ENCODE data around the gene ULK2.

DNA sequence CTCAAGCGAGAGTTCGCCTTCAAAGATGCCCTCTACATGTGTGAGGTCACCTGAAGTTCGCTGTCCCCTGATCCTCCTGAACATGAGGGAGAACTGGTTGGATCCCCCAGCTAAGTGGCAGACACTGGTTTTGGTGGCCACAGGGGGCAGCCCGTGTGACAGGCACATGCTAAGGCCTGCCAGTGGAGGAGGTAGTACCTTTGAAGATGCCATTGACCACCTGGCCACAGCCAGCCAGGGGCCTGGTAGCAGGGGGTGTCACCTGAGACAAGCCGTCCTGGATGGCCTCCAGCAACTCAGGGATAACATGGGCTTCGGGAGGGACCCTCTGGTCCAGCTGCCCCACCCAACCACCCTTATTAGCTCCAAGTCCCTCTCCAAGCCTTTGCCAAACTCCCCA is 112.3 kb downstream of the ULK2 start:
- TF ChIP-seq, protein P1, sequence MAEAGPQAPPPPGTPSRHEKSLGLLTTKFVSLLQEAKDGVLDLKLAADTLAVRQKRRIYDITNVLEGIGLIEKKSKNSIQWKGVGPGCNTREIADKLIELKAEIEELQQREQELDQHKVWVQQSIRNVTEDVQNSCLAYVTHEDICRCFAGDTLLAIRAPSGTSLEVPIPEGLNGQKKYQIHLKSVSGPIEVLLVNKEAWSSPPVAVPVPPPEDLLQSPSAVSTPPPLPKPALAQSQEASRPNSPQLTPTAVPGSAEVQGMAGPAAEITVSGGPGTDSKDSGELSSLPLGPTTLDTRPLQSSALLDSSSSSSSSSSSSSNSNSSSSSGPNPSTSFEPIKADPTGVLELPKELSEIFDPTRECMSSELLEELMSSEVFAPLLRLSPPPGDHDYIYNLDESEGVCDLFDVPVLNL (CRISPR knock-in tag; IDR thresholded peaks at IDR 0.05; ENCODE audit: borderline replicate concordance, low read depth): no peak
- TF ChIP-seq, protein P2, sequence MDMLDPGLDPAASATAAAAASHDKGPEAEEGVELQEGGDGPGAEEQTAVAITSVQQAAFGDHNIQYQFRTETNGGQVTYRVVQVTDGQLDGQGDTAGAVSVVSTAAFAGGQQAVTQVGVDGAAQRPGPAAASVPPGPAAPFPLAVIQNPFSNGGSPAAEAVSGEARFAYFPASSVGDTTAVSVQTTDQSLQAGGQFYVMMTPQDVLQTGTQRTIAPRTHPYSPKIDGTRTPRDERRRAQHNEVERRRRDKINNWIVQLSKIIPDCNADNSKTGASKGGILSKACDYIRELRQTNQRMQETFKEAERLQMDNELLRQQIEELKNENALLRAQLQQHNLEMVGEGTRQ (CRISPR knock-in tag; IDR thresholded peaks at IDR 0.05): no peak
- TF ChIP-seq, protein P3, sequence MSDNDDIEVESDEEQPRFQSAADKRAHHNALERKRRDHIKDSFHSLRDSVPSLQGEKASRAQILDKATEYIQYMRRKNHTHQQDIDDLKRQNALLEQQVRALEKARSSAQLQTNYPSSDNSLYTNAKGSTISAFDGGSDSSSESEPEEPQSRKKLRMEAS (CRISPR knock-in tag; IDR thresholded peaks at IDR 0.05): no peak
- TF ChIP-seq ATF6 (CRISPR knock-in tag; IDR thresholded peaks at IDR 0.05): no peak
- no peak for TF ChIP-seq CTCF (IDR thresholded peaks at IDR 0.05)
- TF ChIP-seq TEAD4 (CRISPR knock-in tag; IDR thresholded peaks at IDR 0.05): no peak
- TF ChIP-seq, protein P4, sequence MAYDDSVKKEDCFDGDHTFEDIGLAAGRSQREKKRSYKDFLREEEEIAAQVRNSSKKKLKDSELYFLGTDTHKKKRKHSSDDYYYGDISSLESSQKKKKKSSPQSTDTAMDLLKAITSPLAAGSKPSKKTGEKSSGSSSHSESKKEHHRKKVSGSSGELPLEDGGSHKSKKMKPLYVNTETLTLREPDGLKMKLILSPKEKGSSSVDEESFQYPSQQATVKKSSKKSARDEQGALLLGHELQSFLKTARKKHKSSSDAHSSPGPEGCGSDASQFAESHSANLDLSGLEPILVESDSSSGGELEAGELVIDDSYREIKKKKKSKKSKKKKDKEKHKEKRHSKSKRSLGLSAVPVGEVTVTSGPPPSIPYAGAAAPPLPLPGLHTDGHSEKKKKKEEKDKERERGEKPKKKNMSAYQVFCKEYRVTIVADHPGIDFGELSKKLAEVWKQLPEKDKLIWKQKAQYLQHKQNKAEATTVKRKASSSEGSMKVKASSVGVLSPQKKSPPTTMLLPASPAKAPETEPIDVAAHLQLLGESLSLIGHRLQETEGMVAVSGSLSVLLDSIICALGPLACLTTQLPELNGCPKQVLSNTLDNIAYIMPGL (CRISPR knock-in tag; IDR thresholded peaks at IDR 0.05): no peak
- no peak for TF ChIP-seq ZNF138 (CRISPR knock-in tag; conservative IDR thresholded peaks at IDR 0.05)
- TF ChIP-seq CREM (CRISPR knock-in tag; IDR thresholded peaks at IDR 0.05): no peak
- TF ChIP-seq, protein P5, sequence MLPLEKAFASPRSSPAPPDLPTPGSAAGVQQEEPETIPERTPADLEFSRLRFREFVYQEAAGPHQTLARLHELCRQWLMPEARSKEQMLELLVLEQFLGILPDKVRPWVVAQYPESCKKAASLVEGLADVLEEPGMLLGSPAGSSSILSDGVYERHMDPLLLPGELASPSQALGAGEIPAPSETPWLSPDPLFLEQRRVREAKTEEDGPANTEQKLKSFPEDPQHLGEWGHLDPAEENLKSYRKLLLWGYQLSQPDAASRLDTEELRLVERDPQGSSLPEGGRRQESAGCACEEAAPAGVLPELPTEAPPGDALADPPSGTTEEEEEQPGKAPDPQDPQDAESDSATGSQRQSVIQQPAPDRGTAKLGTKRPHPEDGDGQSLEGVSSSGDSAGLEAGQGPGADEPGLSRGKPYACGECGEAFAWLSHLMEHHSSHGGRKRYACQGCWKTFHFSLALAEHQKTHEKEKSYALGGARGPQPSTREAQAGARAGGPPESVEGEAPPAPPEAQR (CRISPR knock-in tag; IDR thresholded peaks at IDR 0.05): no peak
- no peak for TF ChIP-seq ATF3 (CRISPR knock-in tag; conservative IDR thresholded peaks at IDR 0.05)
